WTC11 (cell line): Measurements from ENCODE around the gene DDIT4. TPM values are rescaled to one million over a fixed set of nuclear protein-coding genes. Genes with fewer than 3 reads are reported as not detected.
"Not testable (repeated sequence)": the region's sequence is repeated elsewhere in the genome, so short reads cannot be mapped to it uniquely, and the experiment has no call there.

Experiments used
- ATAC-seq: fragments of 200-7000 bp; cut with Tn5 transposase; 2 replicates; pipeline ENCODE4 v1.10.0; 2021; ENCODE audit warnings: mild to moderate bottlenecking, moderate library complexity
- CTCF ChIA-PET: fragments of 300-600 bp; sonication (Branson Sonifier 250); formaldehyde crosslinking; loops from one replicate; lab custom pipeline; 2021; ENCODE audit warnings: antibody characterized with exemption; lab: Charles Lee
- POLR2A ChIA-PET: fragments of 350-600 bp; sonication (Branson Sonifier 250); formaldehyde crosslinking; loops from one replicate; lab custom pipeline; 2021; ENCODE audit warnings: antibody characterized with exemption; lab: Charles Lee
- DNase-seq: peaks from one replicate; pipeline ENCODE4 v3.0.0; 2021; ENCODE audit warnings: low spot score
- H3K27ac Mint-ChIP-seq: 2 replicates; pipeline ENCODE4 v1.8.0; 2021; ENCODE audit warnings: mixed read lengths
- H3K27me3 Mint-ChIP-seq: 2 replicates; pipeline ENCODE4 v1.8.0; 2021; ENCODE audit warnings: low read depth, mild to moderate bottlenecking, moderate library complexity, mixed read lengths
- H3K36me3 Mint-ChIP-seq: 2 replicates; pipeline ENCODE4 v1.8.0; 2021; ENCODE audit warnings: mixed read lengths
- H3K4me1 Mint-ChIP-seq: 2 replicates; pipeline ENCODE4 v1.8.0; 2022; ENCODE audit warnings: mixed read lengths
- H3K4me3 Mint-ChIP-seq: 2 replicates; pipeline ENCODE4 v1.8.0; 2021; ENCODE audit warnings: mild to moderate bottlenecking, moderate library complexity, mixed read lengths
- H3K9me3 Mint-ChIP-seq: 2 replicates; pipeline ENCODE4 v1.8.0; 2021; ENCODE audit warnings: mixed read lengths
- CTCF ChIP-seq: fragments of 200-600 bp; IDR thresholded peaks from 2 replicates; pipeline ENCODE4 v1.8.0; 2022; ENCODE audit warnings: antibody characterized with exemption
- EMX1 ChIP-seq: fragments of 250-450 bp; sonication (Bioruptor Pico); IDR thresholded peaks from 2 replicates; pipeline ENCODE4 v1.8.0; 2021; ENCODE audit warnings: mild to moderate bottlenecking
- GTF2I ChIP-seq: fragments of 250-450 bp; sonication (Bioruptor Pico); conservative IDR thresholded peaks from 2 replicates; pipeline ENCODE4 v1.4.0; 2021; ENCODE audit warnings: mild to moderate bottlenecking
- HMGXB4 ChIP-seq: sonication (generic); formaldehyde crosslinking; IDR thresholded peaks from 2 replicates; pipeline ENCODE4 v1.8.1; 2023; ENCODE audit warnings: mild to moderate bottlenecking, moderate library complexity, missing genetic modification reagents
- KAT7 ChIP-seq: sonication (generic); formaldehyde crosslinking; IDR thresholded peaks from 2 replicates; pipeline ENCODE4 v1.8.1; 2023; ENCODE audit warnings: missing genetic modification reagents, mild to moderate bottlenecking, borderline replicate concordance
- NR3C1 ChIP-seq: sonication (generic); formaldehyde crosslinking; conservative IDR thresholded peaks from 2 replicates; pipeline ENCODE4 v1.8.1; 2023; ENCODE audit warnings: low read depth, mild to moderate bottlenecking, missing genetic modification reagents
- PRRX2 ChIP-seq: fragments of 250-450 bp; sonication (Bioruptor Pico); IDR thresholded peaks from 2 replicates; pipeline ENCODE4 v1.8.0; 2021; ENCODE audit warnings: mild to moderate bottlenecking
- RORB ChIP-seq: fragments of 250-450 bp; sonication (Bioruptor Pico); IDR thresholded peaks from 2 replicates; pipeline ENCODE4 v1.9.0; 2021; ENCODE audit warnings: mild to moderate bottlenecking
- SMAD3 ChIP-seq: sonication (generic); formaldehyde crosslinking; IDR thresholded peaks from 2 replicates; pipeline ENCODE4 v1.8.0; 2022; ENCODE audit warnings: missing genetic modification reagents, mild to moderate bottlenecking, borderline replicate concordance
- ZNF121 ChIP-seq: sonication (generic); formaldehyde crosslinking; IDR thresholded peaks from 2 replicates; pipeline ENCODE4 v1.8.0; 2023; ENCODE audit warnings: missing genetic modification reagents
- ZNF138 ChIP-seq: sonication (generic); formaldehyde crosslinking; conservative IDR thresholded peaks from 2 replicates; pipeline ENCODE4 v1.8.1; 2022; ENCODE audit warnings: mild to moderate bottlenecking, moderate library complexity, missing genetic modification reagents
- ZNF317 ChIP-seq: sonication (generic); formaldehyde crosslinking; IDR thresholded peaks from 2 replicates; pipeline ENCODE4 v1.8.1; 2023; ENCODE audit warnings: low read depth, mild to moderate bottlenecking, moderate library complexity, missing genetic modification reagents, borderline replicate concordance
- ZNF396 ChIP-seq: fragments of 250-450 bp; sonication (Bioruptor Pico); IDR thresholded peaks from 2 replicates; pipeline ENCODE4 v1.8.0; 2021; ENCODE audit warnings: mild to moderate bottlenecking, moderate library complexity, borderline replicate concordance
- ZNF425 ChIP-seq: fragments of 250-450 bp; sonication (Bioruptor Pico); conservative IDR thresholded peaks from 2 replicates; pipeline ENCODE4 v1.9.0; 2021; ENCODE audit warnings: mild to moderate bottlenecking
- total RNA-seq: library from RNA; stranded (reverse); gene quantifications from 3 replicates; pipeline ENCODE4 v1.2.3, GENCODE V29; 2021
- TF ChIP-seq, protein P1 (sequence below): fragments of 250-450 bp; sonication (Bioruptor Pico); IDR thresholded peaks from 2 replicates; pipeline ENCODE4 v1.9.0; 2021; ENCODE audit warnings: mild to moderate bottlenecking
- TF ChIP-seq, protein P2 (sequence below): sonication (generic); formaldehyde crosslinking; IDR thresholded peaks from 2 replicates; pipeline ENCODE4 v1.8.0; 2023; ENCODE audit warnings: missing genetic modification reagents
- TF ChIP-seq, protein P3 (sequence below): sonication (generic); formaldehyde crosslinking; IDR thresholded peaks from 2 replicates; pipeline ENCODE4 v1.8.1; 2023; ENCODE audit warnings: mild to moderate bottlenecking, missing genetic modification reagents, moderate library complexity
- TF ChIP-seq, protein P4 (sequence below): fragments of 250-450 bp; sonication (Bioruptor Pico); IDR thresholded peaks from 2 replicates; pipeline ENCODE4 v1.9.0; 2021; ENCODE audit warnings: moderate library complexity, mild to moderate bottlenecking, inconsistent platforms, borderline replicate concordance

The DDIT4 gene
- total RNA-seq, 1 experiment from 2014 or later = 118 TPM

GRCh38 chr10:72273410-72274212, at the start of gene DDIT4 (continued):
- TF ChIP-seq ZNF425 (CRISPR knock-in tag) = no peak
- TF ChIP-seq HMGXB4 (CRISPR knock-in tag) = no peak; the same call in 1 of the 2 replicates
- TF ChIP-seq ZNF121 (CRISPR knock-in tag) = no peak
- TF ChIP-seq KAT7 = peak; percentile 26; the same call in 1 of the 2 replicates
- TF ChIP-seq GTF2I (CRISPR knock-in tag) = no peak
- TF ChIP-seq RORB (CRISPR knock-in tag) = peak; percentile 94
- TF ChIP-seq SMAD3 (CRISPR knock-in tag) = peak; percentile 93; the same call in 1 of the 2 replicates
- TF ChIP-seq, protein P1, sequence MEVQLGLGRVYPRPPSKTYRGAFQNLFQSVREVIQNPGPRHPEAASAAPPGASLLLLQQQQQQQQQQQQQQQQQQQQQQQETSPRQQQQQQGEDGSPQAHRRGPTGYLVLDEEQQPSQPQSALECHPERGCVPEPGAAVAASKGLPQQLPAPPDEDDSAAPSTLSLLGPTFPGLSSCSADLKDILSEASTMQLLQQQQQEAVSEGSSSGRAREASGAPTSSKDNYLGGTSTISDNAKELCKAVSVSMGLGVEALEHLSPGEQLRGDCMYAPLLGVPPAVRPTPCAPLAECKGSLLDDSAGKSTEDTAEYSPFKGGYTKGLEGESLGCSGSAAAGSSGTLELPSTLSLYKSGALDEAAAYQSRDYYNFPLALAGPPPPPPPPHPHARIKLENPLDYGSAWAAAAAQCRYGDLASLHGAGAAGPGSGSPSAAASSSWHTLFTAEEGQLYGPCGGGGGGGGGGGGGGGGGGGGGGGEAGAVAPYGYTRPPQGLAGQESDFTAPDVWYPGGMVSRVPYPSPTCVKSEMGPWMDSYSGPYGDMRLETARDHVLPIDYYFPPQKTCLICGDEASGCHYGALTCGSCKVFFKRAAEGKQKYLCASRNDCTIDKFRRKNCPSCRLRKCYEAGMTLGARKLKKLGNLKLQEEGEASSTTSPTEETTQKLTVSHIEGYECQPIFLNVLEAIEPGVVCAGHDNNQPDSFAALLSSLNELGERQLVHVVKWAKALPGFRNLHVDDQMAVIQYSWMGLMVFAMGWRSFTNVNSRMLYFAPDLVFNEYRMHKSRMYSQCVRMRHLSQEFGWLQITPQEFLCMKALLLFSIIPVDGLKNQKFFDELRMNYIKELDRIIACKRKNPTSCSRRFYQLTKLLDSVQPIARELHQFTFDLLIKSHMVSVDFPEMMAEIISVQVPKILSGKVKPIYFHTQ = no peak
- 0 out of 2 replicates have a peak, but pooled peaks have one; percentile 6 for TF ChIP-seq ZNF317 (CRISPR knock-in tag)
- no peak for TF ChIP-seq ZNF396 (CRISPR knock-in tag)
- no peak; the same call in 1 of the 2 replicates for TF ChIP-seq EMX1
- peak; percentile 76 for TF ChIP-seq PRRX2 (CRISPR knock-in tag)
- TF ChIP-seq, protein P2, sequence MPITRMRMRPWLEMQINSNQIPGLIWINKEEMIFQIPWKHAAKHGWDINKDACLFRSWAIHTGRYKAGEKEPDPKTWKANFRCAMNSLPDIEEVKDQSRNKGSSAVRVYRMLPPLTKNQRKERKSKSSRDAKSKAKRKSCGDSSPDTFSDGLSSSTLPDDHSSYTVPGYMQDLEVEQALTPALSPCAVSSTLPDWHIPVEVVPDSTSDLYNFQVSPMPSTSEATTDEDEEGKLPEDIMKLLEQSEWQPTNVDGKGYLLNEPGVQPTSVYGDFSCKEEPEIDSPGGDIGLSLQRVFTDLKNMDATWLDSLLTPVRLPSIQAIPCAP (CRISPR knock-in tag) = no peak; the same call in 1 of the 2 replicates
- no peak for TF ChIP-seq CTCF
- TF ChIP-seq ZNF138 (CRISPR knock-in tag) = no peak
- TF ChIP-seq NR3C1 = no peak
- TF ChIP-seq, protein P3, sequence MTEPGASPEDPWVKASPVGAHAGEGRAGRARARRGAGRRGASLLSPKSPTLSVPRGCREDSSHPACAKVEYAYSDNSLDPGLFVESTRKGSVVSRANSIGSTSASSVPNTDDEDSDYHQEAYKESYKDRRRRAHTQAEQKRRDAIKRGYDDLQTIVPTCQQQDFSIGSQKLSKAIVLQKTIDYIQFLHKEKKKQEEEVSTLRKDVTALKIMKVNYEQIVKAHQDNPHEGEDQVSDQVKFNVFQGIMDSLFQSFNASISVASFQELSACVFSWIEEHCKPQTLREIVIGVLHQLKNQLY (CRISPR knock-in tag) = no peak
- TF ChIP-seq, protein P4, sequence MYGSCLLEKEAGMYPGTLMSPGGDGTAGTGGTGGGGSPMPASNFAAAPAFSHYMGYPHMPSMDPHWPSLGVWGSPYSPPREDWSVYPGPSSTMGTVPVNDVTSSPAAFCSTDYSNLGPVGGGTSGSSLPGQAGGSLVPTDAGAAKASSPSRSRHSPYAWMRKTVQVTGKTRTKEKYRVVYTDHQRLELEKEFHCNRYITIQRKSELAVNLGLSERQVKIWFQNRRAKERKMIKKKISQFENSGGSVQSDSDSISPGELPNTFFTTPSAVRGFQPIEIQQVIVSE (CRISPR knock-in tag) = no peak

- H3K4me3 Mint-ChIP-seq, ATAC-seq, H3K27me3 Mint-ChIP-seq, H3K9me3 Mint-ChIP-seq, DNase-seq: not testable (repeated sequence)
- Mint-ChIP-seq H3K27ac (peak overlapping the region; percentile 53; the same call in 1 of the 2 replicates), H3K4me1 (peaks cover 12% of the 10 kb centered on the region), H3K36me3 (peaks cover 10% of the 10 kb centered on the region)
- CTCF ChIA-PET = interaction anchor here (1.5 to 1.9 kb wide), 2 partner anchors 98 to 175 kb away, joined by 4 to 5 read pairs; no protein-coding TSS in a partner anchor
- POLR2A ChIA-PET = interaction anchor here (0.6 kb wide), 1 partner anchor 48 kb away, joined by 3 read pairs; no protein-coding TSS in a partner anchor
Observed at GRCh38 chr10:72224191-72224590, 49.5 kb upstream of the DDIT4 start.
